Measurements from ENCODE around the gene PLCH1. TPM values are rescaled to one million over a fixed set of nuclear protein-coding genes. Genes with fewer than 3 reads are reported as not detected.

The PLCH1 gene
- total RNA-seq, 1 experiment from 2014 or later, result 3.8 TPM

- Histone ChIP-seq H4K20me1 (ENCODE audit: insufficient read depth) (no peaks in the 10 kb centered on the region), H3K4me1 (ENCODE audit: control insufficient read depth in 1 of 2, insufficient read depth in 2 of 2, low read length in 2 of 2) (peaks cover 12 to 15% of the 10 kb centered on the region in 2 experiments), H3K79me2 (ENCODE audit: insufficient read depth, low read length) (no peaks in the 10 kb centered on the region), H2AFZ (ENCODE audit: low read depth, low read length, poor library complexity, severe bottlenecking) (no peak overlapping the region), H3K27me3 (ENCODE audit: insufficient read depth, low read length) (no peaks in the 10 kb centered on the region), H3K4me2 (ENCODE audit: low read length) (no peak overlapping the region), H3K9me2 (ENCODE audit: insufficient read depth) (no peaks in the 10 kb centered on the region; the same call in 1 of the 2 replicates), H3K27ac (ENCODE audit: low read depth, low read length) (no peak overlapping the region), H3K9ac (ENCODE audit: low read length) (no peak overlapping the region), H3K9me3 (ENCODE audit: control insufficient read depth in 1 of 2, insufficient read depth in 1 of 2, low read depth in 1 of 2, low read length in 2 of 2) (no peaks in the 10 kb centered on the region), H3K36me3 (ENCODE audit: control insufficient read depth in 1 of 2, insufficient read depth in 2 of 2, low read length in 2 of 2) (no peaks in the 10 kb centered on the region), H3K4me3 (replicated peaks in 1 of 2; ENCODE audit: low read depth in 1 of 2, low read length in 2 of 2) (no peak overlapping the region)
- CTCF ChIA-PET, result no interaction called here
- ATAC-seq (no peak), DNase-seq (ENCODE audit: low read depth, low spot score) (no peak)
- BruUV-seq (replicated peaks), result no TSS peak
- intact Hi-C loops (cut with micrococcal nuclease), result no loop called here
- TF ChIP-seq CEBPB (IDR thresholded peaks at IDR 0.05; ENCODE audit: low read depth) (no peak), MAX (IDR thresholded peaks at IDR 0.05) (no peak), JUND (IDR thresholded peaks at IDR 0.05) (no peak), YY1 (IDR thresholded peaks at IDR 0.05; ENCODE audit: extremely low read depth, insufficient replicate concordance, low read depth, low read length) (no peak), EGR1 (IDR thresholded peaks at IDR 0.05; ENCODE audit: low read depth) (no peak), SIN3A (IDR thresholded peaks at IDR 0.05; ENCODE audit: low read depth) (no peak), ELF1 (IDR thresholded peaks at IDR 0.05; ENCODE audit: borderline replicate concordance, low read depth) (no peak), EZH2phosphoT487 (IDR thresholded peaks at IDR 0.05; ENCODE audit: borderline replicate concordance) (no peak), TCF7L2 (IDR thresholded peaks at IDR 0.05; ENCODE audit: borderline replicate concordance, extremely low read depth, insufficient read depth, insufficient read length) (no peak), SP1 (IDR thresholded peaks at IDR 0.05; ENCODE audit: low read depth) (no peak), REST (IDR thresholded peaks at IDR 0.05; ENCODE audit: low read depth) (no peak), CTCF (IDR thresholded peaks at IDR 0.05 in 2 of 3, conservative IDR thresholded peaks at IDR 0.05 in 1 of 3; ENCODE audit: borderline replicate concordance in 1 of 3, insufficient read depth in 1 of 3, low read depth in 2 of 3, low read length in 2 of 3) (no peak), ZFX (IDR thresholded peaks at IDR 0.05) (no peak), POLR2AphosphoS5 (IDR thresholded peaks at IDR 0.05; ENCODE audit: low read depth, low read length) (no peak), POLR2A (IDR thresholded peaks at IDR 0.05; ENCODE audit: borderline replicate concordance, extremely low read depth, insufficient read depth, insufficient read length) (no peak), ATF3 (IDR thresholded peaks at IDR 0.05) (no peak), ZBTB33 (IDR thresholded peaks at IDR 0.05; ENCODE audit: extremely low read depth, insufficient replicate concordance, low read length) (no peak), FOSL1 (IDR thresholded peaks at IDR 0.05; ENCODE audit: low read depth) (no peak)
- POLR2A ChIA-PET, result no interaction called here
- RAD21 ChIA-PET (ENCODE audit: low non-redundant PET in 1 of 2, low total read pairs in 2 of 2, uncharacterized antibody in 2 of 2, unreplicated experiment in 2 of 2), result no interaction called here
Observed at GRCh38 chr3:155667988-155668387, 76.9 kb downstream of the PLCH1 start.
